HL-60 (cell line): ENCODE data around the gene IBSP.

Experiments
- GABPA ChIP-seq: IDR thresholded peaks from 2 replicates; pipeline ENCODE4 v1.6.1; 2012; ENCODE audit warnings: low read depth
- POLR2AphosphoS5 ChIP-seq: IDR thresholded peaks from 2 replicates; pipeline ENCODE4 v1.6.1; 2012; ENCODE audit warnings: low read depth
- SPI1 ChIP-seq: IDR thresholded peaks from 2 replicates; pipeline ENCODE4 v1.6.1; 2012; ENCODE audit warnings: low read depth, mild to moderate bottlenecking, borderline replicate concordance
- TF ChIP-seq, protein P1 (sequence below): IDR thresholded peaks from one replicate; pipeline ENCODE4 v1.5.1; 2011; ENCODE audit warnings: low read length, control low read depth, inconsistent platforms; ENCODE audit not compliant: insufficient read depth
- TF ChIP-seq, protein P2 (sequence below): IDR thresholded peaks from 2 replicates; pipeline ENCODE4 v1.6.1; 2012; ENCODE audit warnings: low read depth; ENCODE audit not compliant: insufficient replicate concordance

DNA sequence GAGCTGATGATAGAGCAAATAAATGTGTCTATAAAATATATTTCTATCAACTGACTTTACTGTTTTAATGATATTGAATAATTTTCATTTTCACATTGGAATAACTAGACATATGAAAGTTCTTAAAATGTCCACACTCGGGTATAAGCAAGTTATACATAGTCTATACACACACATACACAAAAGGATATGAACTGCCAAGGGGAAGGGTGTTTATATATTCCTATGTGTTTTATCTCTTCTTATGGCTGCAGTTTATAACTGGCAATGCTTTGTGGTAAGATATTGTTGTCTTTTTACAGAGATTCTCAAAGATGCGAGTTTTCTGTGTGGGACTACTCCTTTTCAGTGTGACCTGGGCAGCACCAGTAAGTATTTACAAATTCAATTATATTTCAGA lies 35.0 kb downstream of the IBSP start:
- TF ChIP-seq, protein P1, sequence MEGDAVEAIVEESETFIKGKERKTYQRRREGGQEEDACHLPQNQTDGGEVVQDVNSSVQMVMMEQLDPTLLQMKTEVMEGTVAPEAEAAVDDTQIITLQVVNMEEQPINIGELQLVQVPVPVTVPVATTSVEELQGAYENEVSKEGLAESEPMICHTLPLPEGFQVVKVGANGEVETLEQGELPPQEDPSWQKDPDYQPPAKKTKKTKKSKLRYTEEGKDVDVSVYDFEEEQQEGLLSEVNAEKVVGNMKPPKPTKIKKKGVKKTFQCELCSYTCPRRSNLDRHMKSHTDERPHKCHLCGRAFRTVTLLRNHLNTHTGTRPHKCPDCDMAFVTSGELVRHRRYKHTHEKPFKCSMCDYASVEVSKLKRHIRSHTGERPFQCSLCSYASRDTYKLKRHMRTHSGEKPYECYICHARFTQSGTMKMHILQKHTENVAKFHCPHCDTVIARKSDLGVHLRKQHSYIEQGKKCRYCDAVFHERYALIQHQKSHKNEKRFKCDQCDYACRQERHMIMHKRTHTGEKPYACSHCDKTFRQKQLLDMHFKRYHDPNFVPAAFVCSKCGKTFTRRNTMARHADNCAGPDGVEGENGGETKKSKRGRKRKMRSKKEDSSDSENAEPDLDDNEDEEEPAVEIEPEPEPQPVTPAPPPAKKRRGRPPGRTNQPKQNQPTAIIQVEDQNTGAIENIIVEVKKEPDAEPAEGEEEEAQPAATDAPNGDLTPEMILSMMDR = no peak
- TF ChIP-seq, protein P2, sequence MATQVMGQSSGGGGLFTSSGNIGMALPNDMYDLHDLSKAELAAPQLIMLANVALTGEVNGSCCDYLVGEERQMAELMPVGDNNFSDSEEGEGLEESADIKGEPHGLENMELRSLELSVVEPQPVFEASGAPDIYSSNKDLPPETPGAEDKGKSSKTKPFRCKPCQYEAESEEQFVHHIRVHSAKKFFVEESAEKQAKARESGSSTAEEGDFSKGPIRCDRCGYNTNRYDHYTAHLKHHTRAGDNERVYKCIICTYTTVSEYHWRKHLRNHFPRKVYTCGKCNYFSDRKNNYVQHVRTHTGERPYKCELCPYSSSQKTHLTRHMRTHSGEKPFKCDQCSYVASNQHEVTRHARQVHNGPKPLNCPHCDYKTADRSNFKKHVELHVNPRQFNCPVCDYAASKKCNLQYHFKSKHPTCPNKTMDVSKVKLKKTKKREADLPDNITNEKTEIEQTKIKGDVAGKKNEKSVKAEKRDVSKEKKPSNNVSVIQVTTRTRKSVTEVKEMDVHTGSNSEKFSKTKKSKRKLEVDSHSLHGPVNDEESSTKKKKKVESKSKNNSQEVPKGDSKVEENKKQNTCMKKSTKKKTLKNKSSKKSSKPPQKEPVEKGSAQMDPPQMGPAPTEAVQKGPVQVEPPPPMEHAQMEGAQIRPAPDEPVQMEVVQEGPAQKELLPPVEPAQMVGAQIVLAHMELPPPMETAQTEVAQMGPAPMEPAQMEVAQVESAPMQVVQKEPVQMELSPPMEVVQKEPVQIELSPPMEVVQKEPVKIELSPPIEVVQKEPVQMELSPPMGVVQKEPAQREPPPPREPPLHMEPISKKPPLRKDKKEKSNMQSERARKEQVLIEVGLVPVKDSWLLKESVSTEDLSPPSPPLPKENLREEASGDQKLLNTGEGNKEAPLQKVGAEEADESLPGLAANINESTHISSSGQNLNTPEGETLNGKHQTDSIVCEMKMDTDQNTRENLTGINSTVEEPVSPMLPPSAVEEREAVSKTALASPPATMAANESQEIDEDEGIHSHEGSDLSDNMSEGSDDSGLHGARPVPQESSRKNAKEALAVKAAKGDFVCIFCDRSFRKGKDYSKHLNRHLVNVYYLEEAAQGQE = no peak
- no peak for TF ChIP-seq POLR2AphosphoS5
- TF ChIP-seq GABPA = no peak
- no peak for TF ChIP-seq SPI1
